ENCODE measurements around the gene EDNRA.
"Not testable (repeated sequence)": the region's sequence is repeated elsewhere in the genome, so short reads cannot be mapped to it uniquely, and the experiment has no call there.

The EDNRA gene
- 0 to 0.04 (median 0) reads per million in 3 experiments for total RNA-seq

DNA sequence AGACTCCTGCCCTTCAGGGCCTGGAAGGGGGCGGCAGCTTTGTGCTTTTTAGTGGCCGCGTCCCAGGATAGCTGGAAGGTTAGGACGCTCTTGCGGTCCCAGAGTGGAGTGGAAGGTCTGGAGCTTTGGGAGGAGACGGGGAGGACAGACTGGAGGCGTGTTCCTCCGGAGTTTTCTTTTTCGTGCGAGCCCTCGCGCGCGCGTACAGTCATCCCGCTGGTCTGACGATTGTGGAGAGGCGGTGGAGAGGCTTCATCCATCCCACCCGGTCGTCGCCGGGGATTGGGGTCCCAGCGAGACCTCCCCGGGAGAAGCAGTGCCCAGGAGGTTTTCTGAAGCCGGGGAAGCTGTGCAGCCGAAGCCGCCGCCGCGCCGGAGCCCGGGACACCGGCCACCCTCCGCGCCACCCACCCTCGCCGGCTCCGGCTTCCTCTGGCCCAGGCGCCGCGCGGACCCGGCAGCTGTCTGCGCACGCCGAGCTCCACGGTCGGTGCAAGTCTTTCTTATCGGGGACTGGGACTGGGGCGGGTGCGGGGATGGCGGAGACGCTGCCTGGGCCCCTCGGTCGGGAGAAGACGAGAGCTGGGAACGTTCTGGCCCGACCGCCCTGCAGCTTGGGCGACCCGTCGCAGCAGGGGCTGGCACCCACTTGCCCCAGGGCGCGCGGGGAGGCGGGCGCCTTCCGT lies at the start of gene EDNRA:
TSS of gene EDNRA (plus strand) at position 207 of the 686 bp plus-strand sequence. CDS start 4,585 bp downstream, outside the sequence.
- no peak for DNase-seq

GRCh38 chr4:147434370-147434769 lies 46.5 kb upstream of the EDNRA start:
- not testable (repeated sequence) for DNase-seq

DNA sequence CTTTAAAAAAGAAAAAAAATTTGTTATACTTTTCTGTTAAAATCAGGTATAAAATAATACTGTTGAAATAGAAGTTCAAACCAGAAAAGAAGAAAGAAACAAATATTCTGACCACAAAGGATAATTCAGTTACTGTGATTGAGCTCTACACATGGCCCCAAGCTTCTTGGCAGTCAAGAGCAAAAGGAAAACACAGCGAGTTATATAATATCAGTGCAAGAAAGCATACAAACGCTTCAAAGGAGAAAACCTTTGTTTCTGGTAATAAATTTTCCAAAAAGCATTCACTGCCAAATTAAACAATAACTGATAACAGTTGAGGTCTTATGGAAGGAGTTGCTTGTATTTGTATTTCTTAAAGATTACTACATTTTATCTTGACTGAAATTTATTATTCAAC lies 40.5 kb upstream of the EDNRA start:
- DNase-seq, result no peak

GRCh38 chr4:147447786-147448185 lies 33.1 kb upstream of the EDNRA start:
- DNase-seq, result no peak

DNA sequence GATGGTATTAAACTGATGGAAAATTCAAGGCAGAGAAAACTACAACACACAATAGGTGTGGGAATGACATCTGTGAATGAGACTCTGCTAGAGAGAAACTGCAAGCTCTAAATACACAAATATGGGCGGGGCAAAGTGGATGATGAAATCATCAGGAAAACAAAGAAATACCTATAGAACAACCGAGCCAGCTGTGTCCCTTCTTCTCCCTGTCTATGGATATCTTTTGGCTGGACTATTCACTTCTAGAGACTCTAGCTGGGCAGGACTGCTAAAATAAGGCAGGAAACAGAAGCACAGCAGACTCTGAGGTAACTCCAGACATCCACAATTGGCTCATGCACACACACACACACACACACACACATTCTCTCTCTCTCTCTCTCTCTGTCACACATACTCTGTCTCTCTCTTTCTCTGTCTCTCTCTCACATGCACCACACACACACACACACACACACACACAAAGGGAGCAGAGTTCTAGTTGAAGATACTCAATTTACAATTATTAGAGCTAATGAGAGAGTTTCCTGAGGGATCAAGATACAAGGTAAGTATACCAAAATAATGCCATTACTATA lies 27.2 kb upstream of the EDNRA start:
- no peak for DNase-seq

DNA sequence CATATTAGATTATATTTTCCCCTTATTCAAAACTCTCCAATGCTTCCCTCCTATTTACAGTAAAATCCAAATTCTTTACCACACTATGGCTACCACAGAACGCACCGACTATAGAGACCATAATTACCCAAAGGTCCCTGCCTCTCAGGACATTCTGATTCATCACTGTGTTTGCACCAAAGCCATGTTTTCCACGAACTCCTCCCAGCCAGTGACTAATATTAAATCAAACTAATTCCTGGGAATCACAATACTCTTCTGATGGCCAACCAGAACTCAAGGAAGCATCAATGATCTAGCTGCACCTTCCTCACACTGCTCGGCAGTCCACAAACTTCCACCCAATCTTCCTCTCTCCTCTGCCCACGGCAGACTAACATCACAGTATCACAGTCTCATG lies 24.2 kb upstream of the EDNRA start:
- no peak for DNase-seq

GRCh38 chr4:147461161-147461560 lies 19.7 kb upstream of the EDNRA start:
- DNase-seq, result no peak

DNA sequence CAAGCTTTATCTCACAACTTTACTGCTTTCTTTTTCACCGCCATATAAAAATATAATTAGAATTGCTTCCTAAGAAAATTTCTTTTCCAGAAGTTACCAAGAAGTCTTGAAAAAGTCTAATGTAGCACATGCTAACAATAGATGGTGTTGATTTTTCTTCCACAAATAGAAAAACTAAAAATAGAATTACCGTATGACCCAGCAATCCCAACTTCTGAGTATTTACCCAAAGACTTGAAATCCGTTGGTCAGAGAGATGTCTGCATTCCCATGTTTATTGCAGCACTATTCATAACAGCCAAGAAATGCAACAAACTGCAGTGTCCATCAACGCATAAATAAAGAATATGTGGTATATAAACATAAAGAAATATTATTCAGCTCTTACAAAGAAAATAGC lies 17.8 kb upstream of the EDNRA start:
- DNase-seq, result no peak

DNA sequence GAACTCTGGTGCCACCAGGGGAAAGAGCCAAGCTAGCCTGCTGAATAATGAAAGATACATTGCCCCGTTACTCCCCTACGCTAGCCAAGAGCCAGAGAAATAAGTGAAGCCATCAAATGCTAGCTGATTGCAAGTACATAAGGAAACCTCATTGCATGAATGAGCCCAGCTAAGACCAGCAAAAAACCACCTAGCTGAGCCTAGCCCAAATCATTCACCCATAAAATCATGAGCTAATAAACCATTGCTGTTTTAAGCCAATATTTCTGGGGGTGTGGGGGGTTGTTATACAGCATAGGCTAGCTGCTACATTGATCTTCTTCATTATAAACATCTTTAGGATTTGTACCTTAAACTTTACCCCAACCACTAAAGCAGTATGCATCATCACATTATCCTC lies 15.4 kb upstream of the EDNRA start:
- no peak for DNase-seq

- no peak for DNase-seq
Measured at GRCh38 chr4:147477439-147477838, 3.5 kb upstream of the EDNRA start.

DNA sequence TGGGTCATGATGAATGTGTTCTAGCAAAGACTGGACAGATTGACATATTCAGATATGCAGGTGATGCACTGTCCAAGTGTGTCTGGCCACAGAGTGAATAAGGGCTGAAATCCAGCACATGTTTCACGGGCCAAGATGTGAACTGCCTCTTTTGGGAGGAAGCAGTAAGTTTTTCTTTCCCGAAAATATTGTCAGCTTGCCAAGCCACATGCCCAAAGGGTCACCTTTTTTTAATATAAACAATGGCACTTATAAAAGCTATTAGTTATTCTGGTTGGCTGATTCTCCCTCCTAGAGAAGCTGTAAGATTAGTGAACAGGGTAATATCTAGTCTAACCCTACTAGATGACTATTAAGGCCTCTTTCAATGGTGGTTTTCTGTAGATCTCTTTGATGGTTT lies 1.5 kb upstream of the EDNRA start:
- DNase-seq, result no peak

GRCh38 chr4:147479786-147480185 lies 1.1 kb upstream of the EDNRA start:
- DNase-seq, result no peak

DNA sequence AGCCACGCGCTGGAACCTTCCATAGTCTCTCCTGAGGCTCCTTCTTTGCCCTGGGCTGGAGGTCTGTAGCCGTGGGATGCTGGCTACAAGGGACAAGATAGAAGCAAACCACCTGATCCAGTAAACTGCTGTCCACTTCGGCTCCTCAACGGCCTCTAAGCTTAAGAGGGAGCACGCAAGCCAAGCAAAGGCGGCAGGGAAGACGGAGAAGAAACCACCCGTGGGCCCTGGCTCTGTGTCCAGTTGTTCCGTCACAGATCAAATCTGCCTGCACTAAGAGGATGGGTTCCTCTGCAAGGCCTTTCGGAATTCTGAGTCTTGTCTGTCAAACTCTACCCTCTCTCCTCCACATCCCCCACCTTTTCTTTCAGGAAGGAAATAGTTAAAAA lies 401 bp upstream of the EDNRA start:
- no peak for DNase-seq

DNA sequence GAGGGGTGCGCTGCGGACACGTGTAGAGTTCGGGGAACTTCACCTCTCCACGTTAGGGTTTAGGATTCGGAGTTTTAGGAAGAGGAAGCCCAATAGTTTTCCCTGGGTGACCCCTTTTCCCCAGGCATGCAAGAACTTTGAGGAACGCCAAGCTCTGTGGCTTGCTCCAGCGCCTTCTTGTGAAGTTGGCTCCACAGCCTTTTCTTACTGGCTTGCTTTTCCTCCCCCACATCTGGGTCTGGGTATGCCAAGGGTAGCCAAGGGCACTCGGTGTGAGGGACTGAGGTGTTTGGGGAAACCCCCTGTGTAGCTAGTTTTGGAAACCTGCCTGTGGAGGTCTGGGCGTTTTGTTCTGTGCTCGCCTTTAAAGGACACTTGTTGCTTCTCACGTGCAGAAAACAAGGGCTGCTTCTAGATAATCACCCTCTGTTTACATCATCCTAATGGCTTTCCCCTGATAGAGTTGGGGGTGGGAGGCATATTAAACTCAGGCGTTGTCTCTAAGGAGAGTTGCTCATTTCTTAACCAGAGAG lies 746 bp downstream of the EDNRA start:
- no peak for DNase-seq

DNA sequence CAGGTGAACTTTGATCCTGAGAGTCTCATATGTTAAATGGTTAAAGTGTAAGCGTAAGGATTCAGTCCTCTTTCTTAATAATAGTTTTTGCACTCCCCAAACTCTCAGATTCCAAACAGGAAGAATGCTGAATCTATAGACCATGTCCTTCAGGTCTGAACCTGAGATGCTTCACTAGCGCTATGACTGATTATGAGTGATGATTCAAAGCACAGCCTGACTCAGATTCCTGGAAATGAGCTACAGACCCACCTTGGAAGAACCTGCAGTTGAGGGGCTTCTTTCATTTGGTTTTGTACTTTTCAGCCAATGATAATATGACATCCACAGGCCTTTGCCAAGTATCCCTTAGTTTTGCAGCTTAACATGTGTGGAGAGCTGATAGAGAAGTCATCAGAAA lies 1.4 kb downstream of the EDNRA start:
- DNase-seq, result no peak

DNA sequence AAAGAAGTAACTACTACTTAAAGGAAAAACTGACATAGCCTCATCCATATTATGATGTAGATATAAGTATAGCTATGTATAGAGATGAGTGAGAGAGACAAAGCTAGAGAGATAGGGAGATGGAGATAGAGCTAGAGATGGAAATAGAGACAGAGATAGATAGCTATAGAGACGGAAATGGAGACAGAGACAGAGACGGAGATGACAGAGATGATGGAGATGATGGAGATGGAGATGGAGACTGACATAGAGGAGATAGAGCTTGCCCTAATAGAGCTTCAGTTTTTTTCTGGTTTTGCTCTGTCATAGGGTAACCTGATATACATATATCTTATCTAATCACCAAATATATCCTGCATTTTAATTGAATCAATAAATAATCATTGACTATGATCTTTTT lies 4.3 kb downstream of the EDNRA start:
- DNase-seq, result no peak

- no peak for DNase-seq
Measured at GRCh38 chr4:147487616-147488015, 6.7 kb downstream of the EDNRA start.

DNA sequence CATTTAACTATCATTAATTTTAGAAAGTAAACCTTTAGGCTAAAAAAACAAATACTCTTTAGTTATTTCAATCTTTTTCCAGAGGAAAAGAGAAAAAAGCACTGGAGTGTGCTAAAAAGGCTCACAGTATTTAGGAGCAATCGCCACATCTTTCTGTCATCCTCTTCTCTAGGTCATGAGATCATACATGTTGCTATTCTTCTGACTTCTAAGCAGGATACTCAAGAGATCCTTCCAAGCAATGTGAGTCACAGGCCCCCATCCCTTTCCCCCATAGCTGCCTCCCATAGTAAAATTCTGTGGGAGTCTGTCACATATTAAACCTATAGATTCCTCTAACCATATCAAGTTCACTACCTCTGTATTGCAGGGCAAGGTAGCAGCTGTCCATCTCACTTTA lies 7.7 kb downstream of the EDNRA start:
- DNase-seq, result no peak

DNA sequence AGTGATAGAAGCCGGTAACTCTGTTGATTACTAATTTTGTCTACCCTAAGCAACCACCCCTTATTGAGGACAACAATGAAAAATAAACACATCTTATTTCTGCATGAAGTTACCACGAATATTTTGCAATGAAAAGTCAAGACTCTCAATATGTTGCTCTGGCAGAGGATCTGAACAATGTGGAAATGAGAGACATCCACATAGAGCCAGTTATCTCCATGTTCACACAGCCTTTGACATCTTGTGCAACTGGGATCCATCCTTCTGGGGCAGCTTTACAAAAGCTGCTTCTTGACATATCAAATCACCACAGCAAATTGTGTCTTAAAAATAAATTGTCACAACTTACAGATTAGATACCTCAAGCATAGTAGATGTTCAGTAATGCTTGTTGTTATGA lies 10.2 kb downstream of the EDNRA start:
- no peak for DNase-seq

- no peak for DNase-seq
Measured at GRCh38 chr4:147492306-147492705, 11.4 kb downstream of the EDNRA start.

DNA sequence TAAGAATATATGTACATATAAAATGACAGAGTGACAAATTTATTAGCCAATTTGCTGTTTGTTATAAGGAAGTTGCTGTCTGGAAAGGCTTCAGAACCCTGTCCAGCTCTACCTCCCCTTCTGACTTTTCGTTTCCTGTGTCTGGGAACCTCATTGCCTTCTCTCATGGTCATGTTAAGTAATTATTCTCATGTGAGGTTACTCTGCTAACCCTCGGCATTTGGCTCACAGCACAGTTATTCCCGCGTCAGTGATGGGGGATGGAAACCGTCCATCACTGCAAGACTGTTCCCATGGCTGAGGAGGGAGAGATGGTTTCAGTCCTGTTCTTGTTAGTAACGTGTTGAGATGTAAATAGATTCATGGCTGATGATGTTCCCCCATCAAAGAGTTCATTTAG lies 11.9 kb downstream of the EDNRA start:
- DNase-seq, result no peak

GRCh38 chr4:147493307-147493706 lies 12.4 kb downstream of the EDNRA start:
- DNase-seq, result no peak

DNA sequence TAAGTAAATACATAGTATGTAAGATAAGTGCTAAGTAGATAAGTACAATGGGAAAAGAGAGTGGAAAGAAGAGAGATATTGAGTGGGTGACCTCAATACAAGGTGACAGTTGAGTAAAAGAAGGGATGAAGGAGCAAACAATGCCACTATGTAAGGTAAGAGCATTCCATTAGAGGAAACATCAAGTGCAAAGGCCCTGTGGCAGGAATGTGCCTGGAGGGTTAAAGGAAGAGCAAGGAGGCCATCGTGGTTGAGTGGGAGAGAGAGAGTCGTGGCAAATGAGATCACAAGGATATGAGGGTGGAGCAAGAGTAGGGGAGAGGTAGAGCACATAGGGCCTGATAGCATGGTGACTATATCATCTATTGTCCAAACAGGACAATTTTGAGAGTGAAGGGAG lies 13.4 kb downstream of the EDNRA start:
- DNase-seq, result no peak

- DNase-seq, result no peak
Measured at GRCh38 chr4:147496500-147496899, 15.6 kb downstream of the EDNRA start.
